ENCODE measurements around the gene HLA-DQA1. TPM values are rescaled to one million over a fixed set of nuclear protein-coding genes. Genes with fewer than 3 reads are reported as not detected.

Gene HLA-DQA1
- total and polyA plus RNA-seq, 10 of the 15 experiments (the other 5 are each of a cell fraction or from before 2014, with no cell fraction given): 289 to 1,769 (median 460) TPM

DNA sequence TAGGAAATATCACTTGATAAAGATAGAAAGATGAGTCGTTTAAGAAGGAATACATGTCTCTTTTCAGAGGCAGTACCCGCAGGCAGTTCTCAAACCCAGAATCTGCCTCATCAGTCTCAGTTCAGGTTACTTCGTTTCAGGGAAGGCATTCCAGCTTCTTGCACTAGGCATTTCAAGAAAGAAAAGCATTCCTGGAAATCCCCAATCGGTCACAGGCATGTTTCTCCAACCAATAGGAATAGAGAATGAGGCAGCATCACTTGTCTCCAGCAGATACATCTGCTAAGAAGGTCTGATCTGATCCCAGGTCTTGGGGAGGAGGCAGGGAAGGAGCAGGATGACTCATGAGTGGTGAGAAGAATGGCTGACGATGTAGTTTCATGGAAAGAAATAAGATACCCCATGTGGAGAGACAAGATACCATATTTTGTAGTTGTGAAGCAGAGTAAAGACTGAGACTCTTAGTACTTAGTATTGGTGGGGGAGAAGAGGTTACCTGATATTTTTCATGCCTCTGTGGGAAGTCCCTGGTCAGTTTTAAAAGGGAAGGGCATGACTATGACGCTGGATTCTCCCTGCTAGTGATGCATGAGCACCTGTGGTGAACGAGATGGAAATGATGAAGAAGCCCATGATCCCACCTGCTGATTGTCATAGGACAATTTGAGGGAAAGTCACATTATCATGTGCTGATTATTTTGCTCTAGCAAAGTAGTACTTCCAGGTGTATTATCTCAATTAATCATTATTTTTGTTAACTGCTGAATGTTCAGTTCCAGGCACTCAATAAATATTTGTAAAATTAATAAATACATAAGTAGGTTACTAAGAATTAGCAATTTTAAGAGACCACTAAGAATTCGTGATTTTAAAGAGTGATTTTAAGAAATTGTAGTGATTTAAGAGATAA lies 27.2 kb upstream of the HLA-DQA1 start (continued):
- TF ChIP-seq, protein P1, sequence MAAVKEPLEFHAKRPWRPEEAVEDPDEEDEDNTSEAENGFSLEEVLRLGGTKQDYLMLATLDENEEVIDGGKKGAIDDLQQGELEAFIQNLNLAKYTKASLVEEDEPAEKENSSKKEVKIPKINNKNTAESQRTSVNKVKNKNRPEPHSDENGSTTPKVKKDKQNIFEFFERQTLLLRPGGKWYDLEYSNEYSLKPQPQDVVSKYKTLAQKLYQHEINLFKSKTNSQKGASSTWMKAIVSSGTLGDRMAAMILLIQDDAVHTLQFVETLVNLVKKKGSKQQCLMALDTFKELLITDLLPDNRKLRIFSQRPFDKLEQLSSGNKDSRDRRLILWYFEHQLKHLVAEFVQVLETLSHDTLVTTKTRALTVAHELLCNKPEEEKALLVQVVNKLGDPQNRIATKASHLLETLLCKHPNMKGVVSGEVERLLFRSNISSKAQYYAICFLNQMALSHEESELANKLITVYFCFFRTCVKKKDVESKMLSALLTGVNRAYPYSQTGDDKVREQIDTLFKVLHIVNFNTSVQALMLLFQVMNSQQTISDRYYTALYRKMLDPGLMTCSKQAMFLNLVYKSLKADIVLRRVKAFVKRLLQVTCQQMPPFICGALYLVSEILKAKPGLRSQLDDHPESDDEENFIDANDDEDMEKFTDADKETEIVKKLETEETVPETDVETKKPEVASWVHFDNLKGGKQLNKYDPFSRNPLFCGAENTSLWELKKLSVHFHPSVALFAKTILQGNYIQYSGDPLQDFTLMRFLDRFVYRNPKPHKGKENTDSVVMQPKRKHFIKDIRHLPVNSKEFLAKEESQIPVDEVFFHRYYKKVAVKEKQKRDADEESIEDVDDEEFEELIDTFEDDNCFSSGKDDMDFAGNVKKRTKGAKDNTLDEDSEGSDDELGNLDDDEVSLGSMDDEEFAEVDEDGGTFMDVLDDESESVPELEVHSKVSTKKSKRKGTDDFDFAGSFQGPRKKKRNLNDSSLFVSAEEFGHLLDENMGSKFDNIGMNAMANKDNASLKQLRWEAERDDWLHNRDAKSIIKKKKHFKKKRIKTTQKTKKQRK (IDR thresholded peaks at IDR 0.05; ENCODE audit: low read depth, low read length): no peak
- TF ChIP-seq, protein P2, sequence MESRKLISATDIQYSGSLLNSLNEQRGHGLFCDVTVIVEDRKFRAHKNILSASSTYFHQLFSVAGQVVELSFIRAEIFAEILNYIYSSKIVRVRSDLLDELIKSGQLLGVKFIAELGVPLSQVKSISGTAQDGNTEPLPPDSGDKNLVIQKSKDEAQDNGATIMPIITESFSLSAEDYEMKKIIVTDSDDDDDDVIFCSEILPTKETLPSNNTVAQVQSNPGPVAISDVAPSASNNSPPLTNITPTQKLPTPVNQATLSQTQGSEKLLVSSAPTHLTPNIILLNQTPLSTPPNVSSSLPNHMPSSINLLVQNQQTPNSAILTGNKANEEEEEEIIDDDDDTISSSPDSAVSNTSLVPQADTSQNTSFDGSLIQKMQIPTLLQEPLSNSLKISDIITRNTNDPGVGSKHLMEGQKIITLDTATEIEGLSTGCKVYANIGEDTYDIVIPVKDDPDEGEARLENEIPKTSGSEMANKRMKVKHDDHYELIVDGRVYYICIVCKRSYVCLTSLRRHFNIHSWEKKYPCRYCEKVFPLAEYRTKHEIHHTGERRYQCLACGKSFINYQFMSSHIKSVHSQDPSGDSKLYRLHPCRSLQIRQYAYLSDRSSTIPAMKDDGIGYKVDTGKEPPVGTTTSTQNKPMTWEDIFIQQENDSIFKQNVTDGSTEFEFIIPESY (IDR thresholded peaks at IDR 0.05): no peak
- TF ChIP-seq NFXL1 (IDR thresholded peaks at IDR 0.05; ENCODE audit: borderline replicate concordance): no peak
- TF ChIP-seq, protein P3, sequence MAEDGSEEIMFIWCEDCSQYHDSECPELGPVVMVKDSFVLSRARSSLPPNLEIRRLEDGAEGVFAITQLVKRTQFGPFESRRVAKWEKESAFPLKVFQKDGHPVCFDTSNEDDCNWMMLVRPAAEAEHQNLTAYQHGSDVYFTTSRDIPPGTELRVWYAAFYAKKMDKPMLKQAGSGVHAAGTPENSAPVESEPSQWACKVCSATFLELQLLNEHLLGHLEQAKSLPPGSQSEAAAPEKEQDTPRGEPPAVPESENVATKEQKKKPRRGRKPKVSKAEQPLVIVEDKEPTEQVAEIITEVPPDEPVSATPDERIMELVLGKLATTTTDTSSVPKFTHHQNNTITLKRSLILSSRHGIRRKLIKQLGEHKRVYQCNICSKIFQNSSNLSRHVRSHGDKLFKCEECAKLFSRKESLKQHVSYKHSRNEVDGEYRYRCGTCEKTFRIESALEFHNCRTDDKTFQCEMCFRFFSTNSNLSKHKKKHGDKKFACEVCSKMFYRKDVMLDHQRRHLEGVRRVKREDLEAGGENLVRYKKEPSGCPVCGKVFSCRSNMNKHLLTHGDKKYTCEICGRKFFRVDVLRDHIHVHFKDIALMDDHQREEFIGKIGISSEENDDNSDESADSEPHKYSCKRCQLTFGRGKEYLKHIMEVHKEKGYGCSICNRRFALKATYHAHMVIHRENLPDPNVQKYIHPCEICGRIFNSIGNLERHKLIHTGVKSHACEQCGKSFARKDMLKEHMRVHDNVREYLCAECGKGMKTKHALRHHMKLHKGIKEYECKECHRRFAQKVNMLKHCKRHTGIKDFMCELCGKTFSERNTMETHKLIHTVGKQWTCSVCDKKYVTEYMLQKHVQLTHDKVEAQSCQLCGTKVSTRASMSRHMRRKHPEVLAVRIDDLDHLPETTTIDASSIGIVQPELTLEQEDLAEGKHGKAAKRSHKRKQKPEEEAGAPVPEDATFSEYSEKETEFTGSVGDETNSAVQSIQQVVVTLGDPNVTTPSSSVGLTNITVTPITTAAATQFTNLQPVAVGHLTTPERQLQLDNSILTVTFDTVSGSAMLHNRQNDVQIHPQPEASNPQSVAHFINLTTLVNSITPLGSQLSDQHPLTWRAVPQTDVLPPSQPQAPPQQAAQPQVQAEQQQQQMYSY (CRISPR knock-in tag; IDR thresholded peaks at IDR 0.05): no peak
- TF ChIP-seq ESRRA (IDR thresholded peaks at IDR 0.05; ENCODE audit: low read length): no peak
- TF ChIP-seq NFYA (IDR thresholded peaks at IDR 0.05; ENCODE audit: borderline replicate concordance, low read depth, low read length): no peak
- no peak for TF ChIP-seq SIX5 (IDR thresholded peaks at IDR 0.05; ENCODE audit: low read depth, low read length, severe bottlenecking)
- peak; percentile 95 for TF ChIP-seq POLR2AphosphoS5 (IDR thresholded peaks at IDR 0.05; ENCODE audit: low read length)
- TF ChIP-seq GATAD2B (conservative IDR thresholded peaks at IDR 0.05; ENCODE audit: low read depth): no peak; the same call in 1 of the 2 replicates
- no peak for TF ChIP-seq ZSCAN29 (IDR thresholded peaks at IDR 0.05)
- no peak for TF ChIP-seq SREBF1 (IDR thresholded peaks at IDR 0.05; ENCODE audit: low read length)
- TF ChIP-seq POU2F2 (IDR thresholded peaks at IDR 0.05; ENCODE audit: borderline replicate concordance, low read depth, low read length): peak; percentile 82; the same call in 2 of the 3 replicates
- TF ChIP-seq MTA2 (IDR thresholded peaks at IDR 0.05; ENCODE audit: low read depth): peak; percentile 47
- TF ChIP-seq BRCA1 (IDR thresholded peaks at IDR 0.05; ENCODE audit: low read depth, low read length): no peak
- TF ChIP-seq ZBED1 (IDR thresholded peaks at IDR 0.05; ENCODE audit: borderline replicate concordance): peak; percentile 74; the same call in 1 of the 2 replicates
- TF ChIP-seq, protein P4, sequence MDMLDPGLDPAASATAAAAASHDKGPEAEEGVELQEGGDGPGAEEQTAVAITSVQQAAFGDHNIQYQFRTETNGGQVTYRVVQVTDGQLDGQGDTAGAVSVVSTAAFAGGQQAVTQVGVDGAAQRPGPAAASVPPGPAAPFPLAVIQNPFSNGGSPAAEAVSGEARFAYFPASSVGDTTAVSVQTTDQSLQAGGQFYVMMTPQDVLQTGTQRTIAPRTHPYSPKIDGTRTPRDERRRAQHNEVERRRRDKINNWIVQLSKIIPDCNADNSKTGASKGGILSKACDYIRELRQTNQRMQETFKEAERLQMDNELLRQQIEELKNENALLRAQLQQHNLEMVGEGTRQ (IDR thresholded peaks at IDR 0.05; ENCODE audit: borderline replicate concordance, low read depth, low read length): no peak
- TF ChIP-seq RELA (IDR thresholded peaks at IDR 0.05; ENCODE audit: borderline replicate concordance, partially characterized antibody): peak; percentile 89
- TF ChIP-seq, protein P5, sequence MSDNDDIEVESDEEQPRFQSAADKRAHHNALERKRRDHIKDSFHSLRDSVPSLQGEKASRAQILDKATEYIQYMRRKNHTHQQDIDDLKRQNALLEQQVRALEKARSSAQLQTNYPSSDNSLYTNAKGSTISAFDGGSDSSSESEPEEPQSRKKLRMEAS (IDR thresholded peaks at IDR 0.05; ENCODE audit: low read depth, low read length): no peak
- TF ChIP-seq BHLHE40 (IDR thresholded peaks at IDR 0.05; ENCODE audit: borderline replicate concordance in 1 of 2, low read depth in 2 of 2, low read length in 1 of 2): peak; percentile 23 to 79; a peak in 2 of 4 replicates
